GM23248 (cell line): Measurements from ENCODE around the gene CBY1.

Experiments
- EZH2 ChIP-seq: fragments of 200-600 bp; sonication (generic); IDR thresholded peaks from 2 replicates; pipeline ENCODE4 v1.6.1; 2018; ENCODE audit warnings: antibody characterized with exemption, mild to moderate bottlenecking; ENCODE audit not compliant: insufficient read depth, poor library complexity, severe bottlenecking
- EZH2phosphoT487 ChIP-seq: fragments of 200-600 bp; sonication (generic); IDR thresholded peaks from 2 replicates; pipeline ENCODE4 v1.6.1; 2018; ENCODE audit warnings: antibody characterized with exemption, moderate library complexity, mild to moderate bottlenecking, low read depth; ENCODE audit not compliant: insufficient read depth

DNA sequence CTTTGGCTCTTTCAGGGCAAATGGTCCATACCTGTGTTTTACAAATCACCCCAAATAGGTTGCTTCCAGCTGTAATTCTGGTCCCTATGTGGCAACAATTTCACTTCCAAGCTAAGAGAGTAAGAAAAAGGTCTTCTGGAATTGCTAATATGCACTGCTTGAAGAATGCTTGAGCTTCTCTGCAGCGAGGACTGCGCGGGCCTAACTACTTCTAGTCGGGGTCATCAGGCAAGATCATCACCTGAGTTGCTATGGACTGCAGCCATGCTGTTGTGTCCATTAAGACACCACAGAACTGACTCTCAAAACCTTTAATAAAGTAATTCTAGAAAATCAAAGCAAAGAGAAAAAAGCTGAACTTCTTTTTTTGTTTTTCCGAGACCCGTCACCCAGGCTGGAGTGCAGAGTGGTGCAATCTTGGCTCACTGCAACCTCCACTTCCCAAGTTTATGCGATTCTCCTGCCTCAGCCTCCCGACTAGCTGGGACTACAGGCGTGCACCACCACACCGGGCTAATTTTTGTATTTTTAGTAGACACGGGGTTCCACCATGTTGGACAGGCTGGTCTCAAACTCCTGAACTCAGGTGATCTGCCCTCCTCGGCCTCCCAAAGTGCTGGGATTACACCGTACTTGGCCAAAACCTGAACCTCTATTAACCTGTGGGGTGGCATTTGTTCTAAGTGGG is 42.1 kb downstream of the CBY1 start:
- no peak for TF ChIP-seq EZH2
- no peak for TF ChIP-seq EZH2phosphoT487
